GM21390 (cell line): ENCODE results near the gene SLC22A3.

Source experiments
- ATAC-seq: cut with Tn5 transposase; IDR thresholded peaks from one replicate; pipeline ENCODE4 v1.9.1; 2021; ENCODE audit not compliant: unreplicated experiment

Gene SLC22A3

DNA sequence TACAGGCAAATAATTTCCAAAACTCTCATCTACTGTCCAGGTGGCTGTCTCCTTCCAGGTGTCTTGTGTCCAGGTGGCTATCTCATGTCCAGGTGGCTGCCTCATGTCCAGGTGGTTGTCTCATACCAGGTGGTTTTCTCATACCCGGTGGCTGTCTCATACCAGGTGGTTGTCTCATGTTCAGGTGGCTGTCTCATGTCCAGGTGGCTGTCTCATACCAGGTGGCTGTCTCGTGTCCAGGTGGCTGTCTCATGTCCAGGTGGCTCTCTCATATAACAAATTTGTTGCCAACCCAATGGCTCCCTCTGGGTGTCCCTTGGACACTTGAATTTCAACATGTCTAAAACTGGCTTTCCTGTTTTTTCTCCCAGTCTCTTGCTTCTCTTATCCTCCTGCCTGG is 14.3 kb upstream of the SLC22A3 start:
- ATAC-seq = no peak

DNA sequence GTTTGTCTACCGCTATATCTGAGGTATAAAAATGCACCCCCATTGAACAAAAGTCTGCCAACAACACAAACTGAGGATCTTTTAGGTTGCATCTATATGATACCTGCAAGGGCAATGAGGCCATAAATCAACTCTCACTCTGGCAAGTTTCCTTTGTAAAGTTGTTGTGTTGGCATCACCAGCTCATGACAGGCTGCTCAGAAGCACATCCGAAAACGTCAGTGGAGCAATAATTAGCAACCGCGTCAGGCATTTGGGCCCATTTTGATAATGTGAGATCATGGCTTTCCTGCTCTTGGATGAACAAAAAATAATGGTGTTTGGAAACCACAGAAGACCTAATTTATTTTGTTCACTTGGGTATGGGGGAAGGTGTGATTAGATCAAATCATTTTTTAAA is 12.0 kb upstream of the SLC22A3 start:
- no peak for ATAC-seq

DNA sequence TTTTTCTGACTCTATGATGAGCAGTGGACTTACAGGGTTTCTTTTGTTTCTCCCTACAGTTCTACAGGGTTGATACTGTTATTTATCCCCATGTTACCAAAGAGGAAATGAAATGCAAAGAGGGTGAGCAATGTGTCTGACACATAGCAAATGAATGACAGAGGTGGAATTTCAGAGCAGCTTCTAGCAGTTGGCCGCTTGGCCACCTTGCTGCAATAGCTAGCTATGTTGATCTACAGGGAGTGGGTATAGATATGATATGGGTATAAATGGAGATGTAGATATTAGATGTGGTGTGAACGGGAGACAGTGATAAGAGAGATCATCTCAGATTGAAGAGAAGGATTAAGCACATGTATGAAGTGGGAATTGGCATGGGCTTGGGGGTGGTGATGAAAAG is 10.9 kb upstream of the SLC22A3 start:
- no peak for ATAC-seq

DNA sequence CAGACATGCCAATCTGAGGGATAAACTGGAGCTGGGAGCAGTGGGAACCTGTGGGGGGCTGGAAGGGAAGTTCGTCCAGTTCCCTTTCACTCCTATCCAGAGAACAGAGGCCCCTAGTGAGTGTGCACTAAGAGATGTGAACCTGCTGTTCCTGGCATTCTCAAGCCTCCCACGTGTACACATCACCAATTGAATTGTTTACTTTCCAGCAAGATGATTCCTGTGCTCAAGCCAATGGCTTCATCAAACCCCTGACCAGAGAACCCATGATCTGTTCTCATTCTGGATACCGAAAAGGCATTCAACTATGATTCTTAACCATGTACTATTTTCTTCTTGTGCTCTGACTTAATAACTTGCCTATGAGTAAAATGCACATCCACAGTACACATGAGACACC is 10.2 kb upstream of the SLC22A3 start:
- ATAC-seq = no peak

DNA sequence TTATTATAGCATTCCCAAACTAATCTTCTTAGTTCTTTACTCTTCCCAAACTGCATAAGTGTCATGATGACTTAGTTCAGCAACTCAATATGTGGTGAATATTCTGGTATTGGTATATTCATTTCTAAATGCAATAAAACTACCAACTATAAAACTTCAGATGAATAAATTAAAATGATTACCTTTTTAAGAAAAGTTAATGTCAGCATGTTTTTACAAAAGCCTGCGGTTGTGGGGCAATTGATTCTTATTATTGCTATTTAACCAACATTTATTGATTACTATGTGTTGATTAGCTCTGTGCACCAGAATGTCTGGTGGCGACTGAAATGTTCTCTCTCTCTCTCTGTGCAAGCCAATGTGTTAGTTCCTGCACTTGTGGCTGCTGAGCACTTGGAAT is 5.0 kb upstream of the SLC22A3 start:
- no peak for ATAC-seq

DNA sequence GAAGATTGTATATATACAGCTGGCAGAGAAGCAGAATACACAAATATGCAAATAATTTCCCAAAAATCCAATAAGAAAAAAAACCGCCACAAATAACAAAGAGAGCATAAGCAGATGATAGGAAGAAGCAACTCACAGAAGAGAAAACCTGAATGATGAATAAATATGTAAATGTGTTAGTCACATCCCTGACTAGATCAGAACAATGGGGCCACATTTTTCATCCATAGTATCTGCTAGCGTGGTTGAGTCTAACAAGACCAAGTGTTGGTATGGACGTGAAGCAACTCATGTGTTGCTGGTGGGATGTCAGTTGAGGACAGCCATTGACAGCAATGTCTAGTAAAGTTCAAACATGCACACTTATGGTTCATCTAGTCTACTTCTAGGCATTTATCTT is 3.9 kb upstream of the SLC22A3 start:
- no peak for ATAC-seq

DNA sequence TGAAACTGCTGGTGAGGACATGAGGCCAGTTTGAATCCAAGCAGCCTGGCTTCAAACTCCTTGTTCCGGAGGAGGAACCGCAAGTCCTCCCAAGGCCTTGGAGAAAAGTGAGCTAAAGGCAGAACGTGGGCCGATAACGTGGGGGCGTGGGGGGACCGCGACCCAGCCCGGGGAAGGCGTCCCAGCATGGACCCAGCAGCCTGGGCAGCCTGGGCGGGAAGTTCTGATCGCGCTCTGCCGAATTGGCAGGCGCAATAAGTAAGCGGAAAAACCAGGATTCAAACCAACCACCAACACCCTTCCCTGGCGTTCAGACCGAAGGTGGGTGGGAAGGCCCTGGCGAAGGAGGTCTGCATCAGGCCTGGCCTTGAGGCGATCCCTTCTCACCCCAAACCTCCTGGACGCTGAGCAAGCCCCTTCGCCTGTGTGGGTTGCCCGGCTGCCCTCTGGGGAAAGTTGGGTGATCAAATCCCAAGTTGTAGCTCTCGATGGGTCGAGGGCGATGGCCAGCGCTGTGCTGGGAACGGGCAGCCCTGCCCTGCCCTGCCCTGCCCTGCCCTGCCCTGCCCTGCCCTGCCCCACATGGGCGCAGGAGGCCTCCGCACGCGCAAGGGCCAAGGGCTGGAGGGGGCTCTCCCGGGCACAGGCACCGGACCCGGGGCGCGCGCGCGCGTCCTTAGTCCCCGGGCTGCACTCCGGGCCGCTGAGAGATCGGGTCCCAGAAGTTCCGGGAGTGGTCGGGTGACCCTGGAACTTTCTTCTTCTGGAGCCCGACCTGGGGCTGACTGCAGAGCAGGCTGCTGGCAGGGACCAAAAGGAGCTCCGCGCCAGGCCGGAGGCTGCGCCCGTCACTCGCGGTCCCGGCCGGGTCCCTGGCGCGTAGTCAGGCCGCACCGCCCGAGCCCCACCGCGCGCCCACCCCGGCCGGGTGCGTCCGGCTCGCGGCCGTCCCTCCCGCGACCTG is 637 bp upstream of the SLC22A3 start:
- no peak for ATAC-seq

DNA sequence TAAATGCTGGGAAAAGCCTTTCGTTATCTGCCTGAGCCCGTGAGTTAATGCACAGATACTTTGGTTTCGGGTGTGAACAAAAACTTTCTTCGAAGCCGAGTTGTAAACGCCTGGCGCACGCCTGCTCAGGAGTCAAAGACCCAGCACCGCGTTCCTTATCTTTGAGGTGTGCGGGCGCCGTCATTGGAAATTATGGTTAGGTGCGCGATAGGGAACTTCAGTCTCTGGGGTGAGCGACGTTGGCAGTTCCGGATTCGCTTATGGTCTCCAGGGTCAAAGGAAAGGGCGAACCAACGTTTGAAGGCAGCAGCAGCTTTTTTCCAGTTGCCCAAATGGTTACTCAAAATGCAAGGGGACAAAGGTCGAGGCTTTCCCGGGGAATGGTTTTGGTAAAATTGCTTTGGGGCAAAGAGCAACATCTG is 853 bp downstream of the SLC22A3 start:
- ATAC-seq = no peak

DNA sequence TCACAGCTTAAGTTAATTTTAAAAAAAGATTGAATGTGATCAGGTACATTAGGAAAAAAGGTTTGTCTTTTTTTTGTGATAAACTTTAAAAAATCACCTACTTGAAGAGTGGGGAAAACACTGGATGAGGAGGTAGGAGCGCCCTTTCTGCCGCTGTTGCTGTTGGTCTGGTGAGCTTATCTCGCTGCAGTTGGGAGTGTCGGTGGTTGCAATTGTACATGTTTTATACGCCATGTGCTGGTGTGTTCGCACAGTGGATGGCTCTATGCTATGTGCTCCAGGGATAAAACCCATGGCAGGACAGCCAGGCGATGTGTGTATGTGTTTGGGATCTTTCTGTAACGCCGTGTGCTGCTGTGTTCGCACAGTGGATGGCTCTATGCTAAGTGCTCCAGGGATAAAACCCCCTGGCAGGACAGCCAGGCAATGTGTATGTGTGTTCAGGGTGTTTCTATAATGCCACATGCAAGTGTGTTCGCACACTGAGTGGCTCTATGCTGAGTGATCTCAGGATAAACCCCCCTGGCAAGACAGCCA is 1.7 kb downstream of the SLC22A3 start:
- ATAC-seq = no peak

DNA sequence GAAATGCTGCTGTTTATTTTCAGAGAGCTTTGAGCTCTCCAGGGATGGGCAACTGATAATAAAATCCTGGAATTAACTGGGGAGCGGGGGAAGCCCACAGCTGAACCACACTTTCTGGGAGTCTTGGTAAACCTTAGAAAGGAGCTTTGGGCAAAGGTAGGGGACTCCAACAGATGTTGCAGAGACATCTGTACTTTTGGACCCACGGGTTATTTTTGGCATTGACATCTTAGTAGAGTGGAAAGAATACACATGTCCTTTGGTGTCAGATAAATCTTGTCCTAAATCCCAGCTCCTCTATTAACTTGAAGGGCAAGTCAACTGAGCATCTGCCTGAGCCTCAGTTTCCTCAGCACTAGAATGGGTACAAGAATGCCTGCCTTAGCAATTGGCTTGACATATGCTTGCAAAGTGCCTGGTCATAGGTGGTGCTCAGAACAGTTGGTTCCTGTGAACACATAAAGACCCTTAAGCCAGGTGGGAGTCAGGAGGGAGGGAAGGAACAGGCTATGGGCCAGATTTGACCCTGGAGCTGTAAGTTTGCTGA is 5.8 kb downstream of the SLC22A3 start:
- ATAC-seq = no peak

DNA sequence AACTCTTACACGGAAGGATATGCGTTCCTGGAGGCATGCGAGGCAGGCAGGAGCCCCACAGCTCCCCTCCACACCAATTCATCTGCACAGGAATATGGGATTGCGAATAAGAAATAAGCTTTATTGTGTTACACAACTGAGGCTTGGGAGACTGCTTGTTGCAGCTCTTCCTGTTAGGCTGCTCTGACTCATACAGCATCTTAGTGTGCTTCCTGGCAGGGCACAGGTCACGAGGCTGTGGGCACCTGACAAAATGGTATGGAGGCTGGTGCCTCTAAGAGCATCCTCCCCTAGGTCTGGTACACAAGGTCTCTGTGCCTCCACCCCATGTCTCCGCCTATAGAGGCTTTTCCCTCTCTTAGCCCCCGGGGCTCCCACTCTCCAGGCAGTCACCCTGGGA is 6.8 kb downstream of the SLC22A3 start:
- ATAC-seq = no peak

DNA sequence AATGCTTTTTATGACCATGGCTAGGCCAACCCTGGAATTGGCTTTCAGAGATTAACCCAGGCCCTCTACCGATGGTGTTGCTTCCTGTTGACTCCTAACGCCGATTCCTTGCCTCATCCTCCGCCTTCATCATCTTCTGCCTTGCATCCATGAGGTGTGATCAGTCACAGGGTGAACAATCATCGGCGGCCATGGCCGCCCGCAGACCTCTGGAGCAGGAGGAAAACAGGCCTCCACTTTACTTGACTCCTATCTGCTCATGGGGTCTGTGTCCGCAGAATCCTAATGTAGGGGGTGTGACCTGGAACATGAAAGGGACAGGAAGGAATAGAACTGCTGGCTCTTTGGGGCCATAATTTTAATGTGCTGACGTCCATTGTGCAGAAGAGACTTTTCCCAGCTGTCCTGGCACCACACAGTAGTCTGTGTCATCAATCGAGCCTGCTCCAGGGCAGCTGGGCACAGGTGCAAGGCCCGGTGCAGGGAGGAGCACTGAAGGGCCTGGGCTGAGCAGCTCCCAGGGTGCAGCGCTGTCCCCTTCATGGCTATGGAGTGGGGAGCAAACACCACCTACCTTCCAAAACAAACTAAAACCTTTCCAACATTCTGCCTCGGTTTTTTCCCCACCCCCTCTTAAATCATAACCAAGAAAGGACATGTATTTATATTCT is 8.0 kb downstream of the SLC22A3 start:
- ATAC-seq = no peak

DNA sequence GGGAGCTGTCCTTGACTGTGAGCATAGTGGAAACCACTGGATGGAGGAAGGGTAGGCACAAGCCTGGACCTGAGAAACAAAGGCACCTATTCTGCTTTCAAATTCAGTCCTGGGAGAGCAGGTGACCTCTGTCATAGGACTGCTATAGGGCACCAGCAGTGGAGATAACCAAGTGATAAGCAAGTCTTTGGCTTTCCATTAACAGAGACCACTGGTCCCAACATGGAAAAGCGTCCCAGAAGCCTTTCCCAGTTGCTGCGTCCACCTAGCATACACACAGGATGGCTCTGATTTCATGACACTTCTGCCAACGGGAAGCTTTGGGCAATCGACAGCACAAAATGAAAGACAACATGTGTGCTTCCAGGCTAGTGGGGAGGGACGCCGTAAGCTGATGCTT is 8.9 kb downstream of the SLC22A3 start:
- no peak for ATAC-seq

DNA sequence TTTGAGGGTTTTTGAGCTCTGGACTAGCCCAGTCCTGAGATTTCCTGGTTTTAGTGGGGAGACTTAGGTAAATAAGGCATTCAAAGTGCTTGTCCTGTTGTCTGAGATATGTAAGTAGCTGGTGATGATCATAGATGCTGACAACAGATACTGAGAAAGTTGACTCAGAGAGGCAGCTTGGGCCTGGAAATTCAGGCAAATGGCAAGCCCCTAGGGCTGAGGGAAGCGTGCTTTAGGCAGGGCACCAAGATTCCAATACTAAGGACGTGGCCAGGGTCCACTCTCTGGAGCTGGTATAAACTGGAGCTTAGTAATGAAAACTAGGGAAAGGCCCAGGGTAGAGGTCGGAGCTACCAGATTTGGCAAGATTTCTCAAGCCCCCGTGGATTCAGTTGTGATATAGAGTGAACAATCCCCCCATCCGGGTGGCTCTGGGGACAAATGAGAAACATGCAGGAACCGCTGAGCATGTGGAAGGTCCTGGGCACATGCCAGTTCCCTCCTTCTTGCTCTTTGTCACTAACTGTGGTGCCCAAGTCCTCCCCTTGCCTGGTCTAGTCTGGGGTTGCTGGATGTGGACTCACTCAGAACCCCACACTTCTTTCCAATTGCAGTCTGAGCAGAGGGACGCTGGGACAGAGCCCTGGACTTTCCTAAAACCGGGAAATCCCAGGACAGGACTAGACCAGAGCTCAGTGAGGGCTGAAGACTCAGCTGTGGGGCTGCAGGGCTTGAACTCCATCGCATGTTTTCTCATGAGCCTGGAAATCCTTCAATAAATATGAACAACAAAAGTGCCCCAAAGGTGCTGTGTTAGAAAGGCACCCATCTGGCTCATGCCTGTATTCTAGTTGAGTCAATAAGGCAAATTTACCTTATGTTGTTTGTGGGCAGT is 10.3 kb downstream of the SLC22A3 start:
- ATAC-seq = no peak

DNA sequence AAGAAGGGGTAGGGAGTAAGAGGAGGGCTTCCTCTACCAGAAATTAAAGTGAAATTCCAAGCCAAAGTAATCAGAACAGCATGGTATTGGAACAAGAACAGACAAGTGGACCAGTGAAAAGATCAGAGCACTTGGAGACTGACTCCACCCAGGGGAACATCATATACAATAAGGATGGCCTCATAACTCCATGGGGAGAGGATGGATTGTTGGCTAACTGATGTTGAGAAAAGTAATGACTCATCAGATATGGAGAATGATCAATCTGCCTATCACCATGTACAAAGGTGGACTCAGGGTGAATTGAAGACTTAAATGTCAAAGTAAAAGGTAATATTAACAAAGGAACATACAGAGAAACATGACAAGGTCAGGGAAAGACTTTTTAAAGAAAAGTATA is 12.8 kb downstream of the SLC22A3 start:
- no peak for ATAC-seq

DNA sequence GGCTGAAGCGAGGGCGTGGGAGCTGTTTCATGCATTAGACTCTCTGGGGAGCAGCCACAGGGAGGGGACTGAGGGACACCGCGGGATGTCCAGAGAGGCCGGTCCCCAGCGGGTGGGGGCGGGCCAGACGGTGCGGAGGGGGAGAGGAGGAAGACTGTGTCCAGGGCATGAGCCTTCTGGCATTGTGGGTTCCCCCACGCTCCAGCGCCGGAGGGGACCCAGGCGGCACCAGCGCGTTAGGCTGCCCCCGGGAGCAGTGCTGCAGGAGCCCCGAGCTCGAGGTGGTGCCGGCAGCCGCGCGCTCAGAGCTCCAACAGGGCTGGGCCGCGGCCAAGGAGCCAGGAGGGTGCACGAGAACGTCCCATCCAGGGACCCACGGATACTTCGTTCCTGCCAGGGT is 14.4 kb downstream of the SLC22A3 start:
- no peak for ATAC-seq

DNA sequence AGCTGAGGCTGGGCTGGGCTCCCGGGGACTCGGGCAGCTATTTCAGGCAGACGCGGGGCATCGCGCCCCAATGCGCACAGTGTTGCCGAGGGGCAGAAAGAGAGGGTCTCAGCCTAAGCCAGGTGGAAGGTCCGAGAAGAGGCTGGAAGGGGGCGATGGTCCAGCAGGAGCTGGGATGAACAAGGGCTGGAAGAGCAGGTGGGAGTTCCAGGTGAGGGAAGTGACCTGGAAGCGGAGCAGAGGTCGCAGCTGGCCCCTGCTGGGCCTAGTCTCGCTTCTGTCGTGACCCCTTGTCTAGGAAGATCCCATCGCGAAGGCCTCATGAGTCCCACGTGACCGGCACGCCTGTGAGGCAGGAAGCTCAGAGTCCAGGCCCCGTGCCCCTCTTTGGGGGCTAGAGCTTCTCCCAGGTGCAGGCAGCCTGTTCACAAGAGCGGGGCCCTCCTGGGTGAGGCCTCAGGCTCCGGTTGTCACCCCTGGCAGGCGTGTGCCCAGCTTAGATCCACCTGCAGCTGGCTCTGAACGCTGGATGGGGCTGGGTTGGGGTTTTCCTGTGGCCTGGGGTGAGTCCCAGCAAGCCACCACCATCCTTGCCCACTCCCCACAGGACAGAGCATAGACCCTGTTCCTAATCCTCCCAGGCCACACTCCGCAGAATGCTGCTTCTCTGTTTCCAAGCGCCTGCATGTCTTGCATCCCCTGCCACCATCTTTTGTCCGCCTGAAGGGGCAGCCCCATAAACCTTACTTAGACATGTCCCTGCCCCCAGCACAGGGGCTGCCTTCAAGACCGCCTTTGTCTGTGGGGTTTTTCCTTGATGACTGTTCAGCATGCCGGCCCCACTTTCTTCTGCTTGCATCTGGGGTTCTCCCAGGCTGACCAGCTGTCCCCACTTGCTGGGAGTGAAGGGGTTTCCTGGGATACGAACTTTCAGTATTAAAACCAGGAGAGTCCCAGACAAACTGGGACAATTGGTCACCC is 15.1 kb downstream of the SLC22A3 start:
- no peak for ATAC-seq

DNA sequence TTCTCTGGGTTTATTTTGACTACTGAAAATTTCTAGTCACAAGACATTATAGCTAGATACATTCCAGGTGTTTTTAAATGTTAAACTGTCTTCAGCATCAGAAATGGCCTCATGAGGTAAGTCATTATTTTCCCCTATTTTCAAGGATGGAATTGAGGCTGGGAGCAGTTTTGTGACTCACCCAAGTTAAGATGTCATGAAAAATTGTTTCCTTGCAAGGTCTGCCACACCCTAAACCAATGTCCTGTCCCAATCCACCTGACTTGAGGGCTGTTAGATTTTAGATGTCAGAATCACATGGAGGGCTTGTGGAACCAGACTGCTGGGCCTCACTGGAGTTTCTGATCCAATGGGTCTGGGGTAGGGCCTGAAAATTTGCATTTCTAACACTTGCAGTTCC is 16.9 kb downstream of the SLC22A3 start:
- no peak for ATAC-seq

DNA sequence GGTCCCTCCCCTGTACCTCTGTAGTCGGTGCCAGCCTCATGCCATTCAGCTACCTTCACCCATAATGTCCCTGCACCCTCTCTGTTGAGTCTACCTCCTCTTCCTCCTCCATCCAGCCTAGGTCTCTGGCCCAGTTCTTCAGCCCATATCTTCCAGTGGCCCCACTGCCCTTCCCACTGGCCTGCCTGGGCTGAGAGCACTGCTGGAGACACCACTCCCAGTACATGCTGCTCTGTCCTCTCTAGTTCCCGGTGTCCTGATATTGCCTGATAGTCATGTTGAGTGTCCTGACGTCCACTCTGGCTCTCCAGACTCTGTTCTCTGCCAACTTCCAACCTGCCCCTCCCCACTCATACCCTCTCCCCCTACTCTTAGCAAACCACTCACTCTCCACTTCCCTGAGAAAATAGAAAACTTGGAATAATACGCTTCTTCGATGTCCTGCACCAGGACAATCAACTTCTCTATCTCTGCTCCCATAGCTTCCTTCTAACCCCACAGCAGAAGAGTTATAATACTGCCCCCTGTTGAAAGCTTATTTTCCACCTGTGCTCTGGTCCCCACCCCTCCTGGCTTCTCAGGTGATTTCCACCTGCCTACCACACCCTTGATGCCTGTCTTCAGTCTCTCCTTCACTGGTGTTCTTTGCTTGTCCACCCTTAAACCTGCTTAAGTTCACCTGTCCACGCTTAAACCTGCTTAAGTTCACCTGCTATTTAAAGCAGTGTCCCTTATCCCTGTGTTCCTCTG is 19.8 kb downstream of the SLC22A3 start:
- ATAC-seq = no peak
